Left lung (tissue), 10 donors: ENCODE data around the gene PER1. TPM values are rescaled to one million over a fixed set of nuclear protein-coding genes. Genes with fewer than 3 reads are reported as not detected.
"Not testable (repeated sequence)": the region's sequence is repeated elsewhere in the genome, so short reads cannot be mapped to it uniquely, and the experiment has no call there.

Experiments used
- ATAC-seq: fragments of 200-7000 bp; cut with Tn5 transposase; one replicate; pipeline ENCODE4 v1.9.1; 2020; ENCODE audit warnings: moderate library complexity
- DNase-seq, 4 donors: peaks; one replicate each; pipeline ENCODE4 v3.0.0-alpha.2; 2013 to 2020
- H3K27ac ChIP-seq, 2 donors: fragments of 200-600 bp; sonication (generic) in 1 of 2; one replicate each; pipeline versions ENCODE4 v1.5.0 to v1.8.0; 2020 to 2021
- H3K27me3 ChIP-seq, 2 donors: fragments of 200-600 bp; sonication (generic) in 1 of 2; one replicate each; pipeline versions ENCODE4 v1.5.0 to v1.8.0; 2020 to 2021
- H3K36me3 ChIP-seq, 2 donors: fragments of 200-600 bp; sonication (generic) in 1 of 2; one replicate each; pipeline versions ENCODE4 v1.5.0 to v1.8.0; 2020 to 2021
- H3K4me1 ChIP-seq, 2 donors: fragments of 200-600 bp; one replicate each; pipeline ENCODE4 v1.8.0; 2021
- H3K4me3 ChIP-seq, 2 donors: fragments of 200-600 bp; sonication (generic) in 1 of 2; one replicate each; pipeline versions ENCODE4 v1.5.0 to v1.8.0; 2020 to 2021; ENCODE audit warnings: mild to moderate bottlenecking in 1 of 2
- H3K9me3 ChIP-seq, 2 donors: fragments of 200-600 bp; sonication (generic) in 1 of 2; one replicate each; pipeline versions ENCODE4 v1.5.0 to v1.8.0; 2020 to 2021
- intact Hi-C, 2 donors: fragments of 100-400 bp; cut with DNase I; formaldehyde crosslinking; loops; one replicate each; pipeline versions ENCODE4 v1.11.2 to v1.14.2; 2022
- polyA plus RNA-seq, 6 donors: library from polyadenylated mRNA; unstranded; fragments of 120-200 nt; gene quantifications; one replicate each; pipeline ENCODE4 v1.2.1, GENCODE V29; 2013; ENCODE audit not compliant: insufficient read length in 6 of 6
- total RNA-seq, 2 donors: library from RNA; stranded (reverse); fragmentation: NEBNext Ultra II Directional; extraction: Animal tissue kit (Norgen Biotek cat#: 25700); gene quantifications; one replicate each; pipeline ENCODE4 v1.2.1, GENCODE V29; 2021
- TF ChIP-seq, protein P1 (sequence below), 2 donors: fragments of 200-600 bp; sonication (generic) in 1 of 2; IDR thresholded peaks; one replicate each; pipeline versions ENCODE4 v1.5.0 to v1.8.0; 2021; ENCODE audit warnings: antibody characterized with exemption in 2 of 2
- donor health status: DM: no; HTN: yes; CAD: no.
- donor health status: DM: no; HTN: no; CAD: no.

The PER1 gene
- total and polyA plus RNA-seq, 8 donors: 28.0 to 111 (median 61.2) TPM

DNA sequence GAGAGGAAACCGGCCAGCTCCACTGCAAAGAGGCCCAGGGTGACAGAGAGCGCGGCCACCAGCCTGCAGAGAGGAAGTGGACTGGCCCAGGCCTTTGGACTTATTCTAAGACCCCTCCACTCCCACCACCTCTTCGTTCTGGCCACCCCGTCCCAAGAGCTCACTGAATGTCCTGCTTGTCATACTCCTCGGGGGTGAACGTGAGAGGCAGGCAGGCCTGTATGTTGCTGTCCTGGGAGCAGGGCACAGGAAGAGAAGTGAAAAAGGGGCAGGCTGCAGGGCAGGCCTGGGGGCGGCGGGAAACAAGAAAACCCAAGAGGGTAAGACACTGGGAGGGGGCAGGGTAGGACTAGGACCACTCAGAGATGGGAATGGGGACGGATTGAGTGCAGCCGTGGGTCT lies 23.6 kb upstream of the PER1 start:
- Histone ChIP-seq H3K27me3 (no peaks in the 10 kb centered on the region), H3K4me3 (peak overlapping the region; percentile 48 to 54), H3K36me3 (no peaks in the 10 kb centered on the region), H3K27ac (peak overlapping the region; percentile 80 to 85), H3K9me3 (no peaks in the 10 kb centered on the region), H3K4me1 (peaks cover 15 to 35% of the 10 kb centered on the region in 2 donors)
- peak; percentile 3 for ATAC-seq
- intact Hi-C loops: no loop called here
- DNase-seq: no peak
- TF ChIP-seq, protein P1, sequence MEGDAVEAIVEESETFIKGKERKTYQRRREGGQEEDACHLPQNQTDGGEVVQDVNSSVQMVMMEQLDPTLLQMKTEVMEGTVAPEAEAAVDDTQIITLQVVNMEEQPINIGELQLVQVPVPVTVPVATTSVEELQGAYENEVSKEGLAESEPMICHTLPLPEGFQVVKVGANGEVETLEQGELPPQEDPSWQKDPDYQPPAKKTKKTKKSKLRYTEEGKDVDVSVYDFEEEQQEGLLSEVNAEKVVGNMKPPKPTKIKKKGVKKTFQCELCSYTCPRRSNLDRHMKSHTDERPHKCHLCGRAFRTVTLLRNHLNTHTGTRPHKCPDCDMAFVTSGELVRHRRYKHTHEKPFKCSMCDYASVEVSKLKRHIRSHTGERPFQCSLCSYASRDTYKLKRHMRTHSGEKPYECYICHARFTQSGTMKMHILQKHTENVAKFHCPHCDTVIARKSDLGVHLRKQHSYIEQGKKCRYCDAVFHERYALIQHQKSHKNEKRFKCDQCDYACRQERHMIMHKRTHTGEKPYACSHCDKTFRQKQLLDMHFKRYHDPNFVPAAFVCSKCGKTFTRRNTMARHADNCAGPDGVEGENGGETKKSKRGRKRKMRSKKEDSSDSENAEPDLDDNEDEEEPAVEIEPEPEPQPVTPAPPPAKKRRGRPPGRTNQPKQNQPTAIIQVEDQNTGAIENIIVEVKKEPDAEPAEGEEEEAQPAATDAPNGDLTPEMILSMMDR (IDR thresholded peaks at IDR 0.05): no peak

DNA sequence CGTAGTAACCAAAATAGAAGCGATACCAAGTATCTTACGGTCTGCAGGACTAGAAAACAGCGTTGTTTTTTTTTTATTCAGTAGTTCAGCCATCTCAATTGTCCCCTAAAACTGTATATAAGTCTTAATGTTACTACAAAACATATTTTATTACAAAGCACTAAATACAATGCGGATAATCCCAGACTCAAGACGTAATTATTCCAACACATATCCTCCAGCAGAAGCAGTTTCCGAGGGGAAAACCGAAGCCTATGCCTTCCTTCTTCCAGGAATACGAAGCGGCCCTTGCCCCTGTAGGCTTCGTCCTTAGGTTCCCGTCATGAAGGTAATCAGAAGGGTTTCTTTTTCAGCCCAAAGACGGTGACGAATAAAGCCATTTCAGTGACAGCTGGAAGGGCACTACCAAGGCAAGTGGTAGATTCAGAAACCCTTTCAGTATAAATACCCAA lies 21.7 kb upstream of the PER1 start:
- TF ChIP-seq, protein P1 (IDR thresholded peaks at IDR 0.05): no peak
- Histone ChIP-seq H3K27me3 (no peaks in the 10 kb centered on the region), H3K9me3 (no peaks in the 10 kb centered on the region), H3K27ac (peak overlapping the region; percentile 90 to 93), H3K4me3 (peak overlapping the region; percentile 21 to 32), H3K4me1 (peaks cover 15 to 35% of the 10 kb centered on the region in 2 donors), H3K36me3 (no peaks in the 10 kb centered on the region)
- no peak for ATAC-seq
- intact Hi-C loops: no loop called here
- no peak for DNase-seq

GRCh38 chr17:8173056-8173870 lies 21.1 kb upstream of the PER1 start:
- ATAC-seq (peak; percentile 90), DNase-seq (peak in 3 of 4 donors; percentile 81 to 94 (median 90))
- no peaks in the 10 kb centered on the region for H3K27me3 ChIP-seq
- H3K4me1 ChIP-seq: peaks cover 15 to 35% of the 10 kb centered on the region in 2 donors
- H3K9me3 ChIP-seq: no peaks in the 10 kb centered on the region
- TF ChIP-seq, protein P1 (IDR thresholded peaks at IDR 0.05): no peak
- intact Hi-C loops: no loop called here
- H3K4me3 ChIP-seq: peak overlapping the region; percentile 21 to 32
- H3K27ac ChIP-seq: peak overlapping the region; percentile 90 to 93
- H3K36me3 ChIP-seq: no peaks in the 10 kb centered on the region

- H3K27ac ChIP-seq, H3K4me3 ChIP-seq, ATAC-seq, DNase-seq, H3K27me3 ChIP-seq, intact Hi-C loops, H3K9me3 ChIP-seq, H3K36me3 ChIP-seq: not testable (repeated sequence)
- H3K4me1 ChIP-seq: peaks cover 0 to 21% of the 10 kb centered on the region in 2 donors
These were observed 18.0 kb upstream of the PER1 start for GRCh38 chr17:8170186-8170585.

- H3K4me3 ChIP-seq: no peak overlapping the region
- H3K27me3 ChIP-seq: no peaks in the 10 kb centered on the region
- no peaks in the 10 kb centered on the region for H3K36me3 ChIP-seq
- intact Hi-C loops: no loop called here
- no peak overlapping the region for H3K27ac ChIP-seq
- ATAC-seq: no peak
- TF ChIP-seq, protein P1 (IDR thresholded peaks at IDR 0.05): no peak
- H3K4me1 ChIP-seq: peaks cover 15 to 25% of the 10 kb centered on the region in 2 donors
- no peak for DNase-seq
- no peaks in the 10 kb centered on the region for H3K9me3 ChIP-seq
These were observed 15.3 kb upstream of the PER1 start for GRCh38 chr17:8167526-8167925.
